ENCODE measurements around the gene BCKDHA. TPM values are rescaled to one million over a fixed set of nuclear protein-coding genes. Genes with fewer than 3 reads are reported as not detected.
"Not testable (repeated sequence)": the region's sequence is repeated elsewhere in the genome, so short reads cannot be mapped to it uniquely, and the experiment has no call there.

Gene BCKDHA
- total RNA-seq, 1 donor from 2014 or later, result 51.0 TPM

DNA sequence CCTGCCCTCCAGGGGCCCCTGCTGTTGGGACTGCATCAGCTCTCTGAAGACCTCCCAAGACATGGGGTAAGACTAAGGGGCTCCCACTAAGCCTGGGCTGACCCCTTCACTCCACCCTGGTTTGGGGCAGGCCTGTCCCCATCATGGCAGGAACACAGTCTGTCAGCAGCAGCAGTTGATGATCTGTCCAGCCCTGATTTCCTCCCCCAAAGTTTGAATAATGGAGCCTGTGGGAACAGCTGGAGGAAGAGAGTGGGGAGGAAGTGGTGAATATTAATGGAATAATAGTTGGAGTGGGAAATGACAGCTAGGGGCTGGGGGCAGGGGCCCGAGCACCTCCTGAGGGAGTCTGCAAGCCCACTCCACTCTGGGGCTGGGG lies 30.9 kb downstream of the BCKDHA start:
- H3K4me1 ChIP-seq, result peaks cover 83% of the 10 kb centered on the region
- peak overlapping the region; percentile 93 for H3K27ac ChIP-seq (replicated peaks)
- intact Hi-C loops (cut with micrococcal nuclease), result no loop called here
- H3K4me3 ChIP-seq, result peak overlapping the region; percentile 74
- no peaks in the 10 kb centered on the region for H3K27me3 ChIP-seq (ENCODE audit: low read depth)
- DNase-seq, result no peak
- TF ChIP-seq, protein P1, sequence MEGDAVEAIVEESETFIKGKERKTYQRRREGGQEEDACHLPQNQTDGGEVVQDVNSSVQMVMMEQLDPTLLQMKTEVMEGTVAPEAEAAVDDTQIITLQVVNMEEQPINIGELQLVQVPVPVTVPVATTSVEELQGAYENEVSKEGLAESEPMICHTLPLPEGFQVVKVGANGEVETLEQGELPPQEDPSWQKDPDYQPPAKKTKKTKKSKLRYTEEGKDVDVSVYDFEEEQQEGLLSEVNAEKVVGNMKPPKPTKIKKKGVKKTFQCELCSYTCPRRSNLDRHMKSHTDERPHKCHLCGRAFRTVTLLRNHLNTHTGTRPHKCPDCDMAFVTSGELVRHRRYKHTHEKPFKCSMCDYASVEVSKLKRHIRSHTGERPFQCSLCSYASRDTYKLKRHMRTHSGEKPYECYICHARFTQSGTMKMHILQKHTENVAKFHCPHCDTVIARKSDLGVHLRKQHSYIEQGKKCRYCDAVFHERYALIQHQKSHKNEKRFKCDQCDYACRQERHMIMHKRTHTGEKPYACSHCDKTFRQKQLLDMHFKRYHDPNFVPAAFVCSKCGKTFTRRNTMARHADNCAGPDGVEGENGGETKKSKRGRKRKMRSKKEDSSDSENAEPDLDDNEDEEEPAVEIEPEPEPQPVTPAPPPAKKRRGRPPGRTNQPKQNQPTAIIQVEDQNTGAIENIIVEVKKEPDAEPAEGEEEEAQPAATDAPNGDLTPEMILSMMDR (IDR thresholded peaks at IDR 0.05; ENCODE audit: borderline replicate concordance), result no peak
- H3K9me3 ChIP-seq (replicated peaks), result no peaks in the 10 kb centered on the region
- H3K36me3 ChIP-seq, result peaks cover 41% of the 10 kb centered on the region

DNA sequence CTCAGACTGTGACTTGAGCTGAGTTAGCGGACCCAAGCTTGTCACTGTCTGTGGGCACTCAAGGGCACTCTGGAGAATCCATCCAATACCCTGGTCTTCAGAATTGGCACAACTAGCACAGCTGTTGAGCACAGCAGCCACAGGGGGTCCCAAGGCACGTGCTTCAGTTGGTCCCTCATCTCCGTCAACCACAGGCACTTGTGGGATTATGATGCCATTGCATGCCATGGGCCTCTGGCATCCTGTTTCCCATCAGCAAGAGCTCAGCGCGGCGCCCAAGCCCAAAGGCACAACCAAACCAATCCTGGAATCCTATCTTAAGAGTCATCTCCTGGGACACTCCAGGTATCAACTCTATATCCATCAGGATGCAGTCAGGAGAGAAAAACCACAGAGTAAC lies 33.3 kb downstream of the BCKDHA start:
- Histone ChIP-seq H3K36me3 (peaks cover 37% of the 10 kb centered on the region), H3K4me1 (peaks cover 66% of the 10 kb centered on the region)

DNA sequence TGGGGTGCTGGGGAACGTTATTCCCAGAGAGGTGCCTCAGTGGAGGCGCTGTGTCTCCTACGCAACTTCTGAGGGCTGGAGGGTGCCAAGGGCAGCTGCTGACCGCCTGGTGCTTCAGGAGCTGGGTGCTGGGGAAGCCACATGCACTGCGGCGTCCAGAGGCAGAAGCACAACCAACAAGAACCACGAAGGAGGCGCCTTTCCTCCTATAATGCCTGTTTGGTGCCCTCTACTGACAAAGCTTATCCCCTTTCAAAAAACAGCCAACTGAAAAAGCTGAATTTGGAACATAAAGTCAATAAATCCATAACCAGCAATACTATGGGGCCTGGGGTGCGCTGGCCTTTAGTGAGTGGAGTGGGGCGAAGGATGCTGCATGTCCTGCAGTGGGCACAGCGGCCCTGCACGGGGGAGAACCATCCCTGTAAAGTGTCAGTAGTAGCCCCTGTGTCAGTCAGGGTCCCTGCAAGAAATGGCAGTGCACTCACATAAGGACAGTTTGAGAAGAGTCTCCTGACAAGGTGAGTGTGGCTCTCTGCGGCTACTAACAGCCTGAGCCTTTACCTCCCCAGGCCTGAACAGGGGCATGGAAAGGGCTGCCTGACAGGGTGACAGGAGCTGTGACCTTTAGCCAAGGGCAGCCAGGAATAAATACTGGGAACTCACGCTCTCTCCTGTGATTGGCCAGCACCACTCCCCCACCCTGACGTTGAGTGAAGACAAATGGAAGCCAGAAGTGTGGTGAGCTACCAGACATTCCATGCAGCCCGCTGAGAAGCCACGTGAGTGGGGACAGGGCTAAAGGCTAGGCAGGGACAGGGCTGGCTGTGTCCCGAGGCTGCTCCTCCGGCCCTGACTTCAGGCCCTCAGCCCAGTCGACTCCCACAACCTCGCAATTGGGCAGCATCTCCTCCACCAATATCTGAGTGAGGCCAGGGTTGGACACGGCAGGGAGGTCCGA lies 34.1 kb downstream of the BCKDHA start:
- Histone ChIP-seq H3K4me1 (peaks cover 58% of the 10 kb centered on the region), H3K27ac (replicated peaks) (peak overlapping the region; percentile 93), H3K4me3 (peak overlapping the region; percentile 56), H3K36me3 (peaks cover 43% of the 10 kb centered on the region), H3K27me3 (ENCODE audit: low read depth) (no peaks in the 10 kb centered on the region), H3K9me3 (replicated peaks) (no peaks in the 10 kb centered on the region)
- DNase-seq, result peak; percentile 82
- TF ChIP-seq, protein P1 (IDR thresholded peaks at IDR 0.05; ENCODE audit: borderline replicate concordance), result peak; percentile 54
- intact Hi-C loops (cut with micrococcal nuclease), result no loop called here

More for the DNA sequence above, 33.3 kb downstream of the BCKDHA start:
- Histone ChIP-seq H3K4me3 (no peak overlapping the region), H3K9me3 (replicated peaks) (no peaks in the 10 kb centered on the region), H3K27me3 (ENCODE audit: low read depth) (no peaks in the 10 kb centered on the region), H3K27ac (replicated peaks) (peak overlapping the region; percentile 93)
- intact Hi-C loops (cut with micrococcal nuclease), result no loop called here
- DNase-seq, result no peak
- TF ChIP-seq, protein P1 (IDR thresholded peaks at IDR 0.05; ENCODE audit: borderline replicate concordance), result no peak

DNA sequence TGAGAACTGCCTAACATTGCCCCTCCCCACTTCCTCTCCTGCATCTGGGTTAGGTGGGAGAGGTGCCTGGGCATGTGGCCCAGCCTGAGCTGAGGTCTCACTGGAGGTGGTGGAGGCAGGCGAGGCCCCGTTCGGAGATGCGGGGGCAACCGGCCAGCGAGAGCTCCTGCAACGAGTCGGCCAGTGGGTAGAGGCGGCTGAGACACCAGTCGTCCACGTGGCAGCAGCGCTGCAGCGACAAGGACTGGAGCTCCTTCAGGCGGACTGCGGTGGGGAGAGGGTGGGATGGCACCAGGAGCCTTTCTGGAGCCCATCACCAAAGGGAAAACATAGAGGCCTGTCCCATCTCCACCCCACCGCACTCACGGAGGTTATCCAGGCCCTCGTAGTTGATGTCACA lies 35.6 kb downstream of the BCKDHA start:
- peaks cover 47% of the 10 kb centered on the region for H3K4me1 ChIP-seq
- intact Hi-C loops (cut with micrococcal nuclease), result no loop called here
- DNase-seq, result no peak

DNA sequence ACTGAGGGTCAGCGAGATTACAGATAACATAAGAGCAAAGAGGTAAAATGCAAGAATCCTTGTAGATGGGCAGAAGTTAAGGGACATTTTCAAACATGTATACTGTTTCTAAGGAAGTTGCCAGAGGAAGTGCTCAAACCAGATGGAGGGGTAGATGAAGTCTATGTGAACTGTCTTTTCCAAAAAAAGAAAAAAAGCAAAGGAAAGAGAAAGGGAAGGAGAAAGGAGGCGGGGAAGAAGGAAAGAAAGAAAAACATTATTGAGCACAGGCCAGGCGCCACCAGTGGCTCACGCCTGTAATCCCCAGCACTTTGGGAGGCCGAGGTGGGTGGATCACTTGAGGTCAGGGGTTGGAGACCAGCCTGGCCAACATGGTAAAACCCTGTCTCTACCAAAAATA lies 36.8 kb downstream of the BCKDHA start:
- Histone ChIP-seq H3K27ac (replicated peaks) (peak overlapping the region; percentile 93), H3K27me3 (ENCODE audit: low read depth) (no peaks in the 10 kb centered on the region), H3K9me3 (replicated peaks) (no peaks in the 10 kb centered on the region), H3K36me3 (peaks cover 58% of the 10 kb centered on the region), H3K4me3 (no peak overlapping the region), H3K4me1 (peaks cover 47% of the 10 kb centered on the region)
- TF ChIP-seq, protein P1 (IDR thresholded peaks at IDR 0.05; ENCODE audit: borderline replicate concordance), result no peak
- no peak for DNase-seq
- intact Hi-C loops (cut with micrococcal nuclease), result no loop called here

More for the DNA sequence above, 35.6 kb downstream of the BCKDHA start:
- Histone ChIP-seq H3K27me3 (ENCODE audit: low read depth) (no peaks in the 10 kb centered on the region), H3K9me3 (replicated peaks) (no peaks in the 10 kb centered on the region), H3K27ac (replicated peaks) (peak overlapping the region; percentile 93), H3K4me3 (peak overlapping the region; percentile 56), H3K36me3 (peaks cover 57% of the 10 kb centered on the region)
- TF ChIP-seq, protein P1 (IDR thresholded peaks at IDR 0.05; ENCODE audit: borderline replicate concordance), result no peak

DNA sequence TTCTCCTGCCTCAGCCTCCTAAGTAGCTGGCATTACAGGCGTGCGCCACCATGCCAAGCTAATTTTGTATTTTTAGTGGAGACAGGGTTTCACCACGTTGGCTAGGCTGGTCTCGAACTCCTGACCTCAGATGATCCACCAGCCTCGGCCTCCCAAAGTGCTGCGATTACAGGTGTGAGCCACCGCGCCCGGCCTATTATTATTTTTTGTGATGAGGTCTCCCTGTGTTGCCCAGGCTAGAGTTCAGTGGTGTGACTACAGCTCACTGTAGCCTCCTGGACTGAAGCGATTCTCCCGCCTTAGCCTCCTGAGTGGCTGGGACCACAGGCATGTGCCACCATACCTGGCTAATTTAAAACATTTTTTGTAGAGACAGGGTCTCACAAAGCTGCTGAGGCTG lies 37.8 kb downstream of the BCKDHA start:
- H3K9me3 ChIP-seq (replicated peaks); H3K27me3 ChIP-seq (ENCODE audit: low read depth); H3K4me3 ChIP-seq; intact Hi-C loops (cut with micrococcal nuclease); DNase-seq; H3K27ac ChIP-seq (replicated peaks): not testable (repeated sequence)
- H3K4me1 ChIP-seq, result peaks cover 47% of the 10 kb centered on the region
- peaks cover 58% of the 10 kb centered on the region for H3K36me3 ChIP-seq
